Endothelial cell (in vitro differentiated cells): ENCODE measurements around the gene ABLIM2. TPM values are rescaled to one million over a fixed set of nuclear protein-coding genes. Genes with fewer than 3 reads are reported as not detected.
A peak's percentile ranks its signal among the peaks of the same experiment; 100 is the strongest.

Experiments
- DNase-seq: peaks from one replicate; pipeline ENCODE4 v3.0.0; 2021; ENCODE audit warnings: low spot score
- H3K27ac Mint-ChIP-seq: one replicate; pipeline ENCODE4 v1.8.0; 2021; ENCODE audit warnings: mixed read lengths, inconsistent platforms; ENCODE audit not compliant: unreplicated experiment
- H3K27me3 Mint-ChIP-seq: one replicate; pipeline ENCODE4 v1.8.0; 2021; ENCODE audit warnings: mild to moderate bottlenecking, moderate library complexity, mixed read lengths, inconsistent platforms; ENCODE audit not compliant: unreplicated experiment
- H3K36me3 Mint-ChIP-seq: one replicate; pipeline ENCODE4 v1.8.0; 2021; ENCODE audit warnings: mild to moderate bottlenecking, low read depth, mixed read lengths, inconsistent platforms; ENCODE audit not compliant: unreplicated experiment
- H3K4me1 Mint-ChIP-seq: one replicate; pipeline ENCODE4 v1.8.0; 2021; ENCODE audit warnings: mild to moderate bottlenecking, mixed read lengths, inconsistent platforms; ENCODE audit not compliant: unreplicated experiment
- H3K4me3 Mint-ChIP-seq: one replicate; pipeline ENCODE4 v1.8.0; 2021; ENCODE audit warnings: mild to moderate bottlenecking, mixed read lengths, inconsistent platforms; ENCODE audit not compliant: unreplicated experiment
- H3K9me3 Mint-ChIP-seq: one replicate; pipeline ENCODE4 v1.8.0; 2021; ENCODE audit warnings: mixed read lengths, inconsistent platforms; ENCODE audit not compliant: unreplicated experiment
- CTCF ChIP-seq: fragments of 200-600 bp; sonication (generic); IDR thresholded peaks from one replicate; pipeline ENCODE4 v1.5.0; 2021; ENCODE audit warnings: antibody characterized with exemption; ENCODE audit not compliant: unreplicated experiment
- total RNA-seq: library from RNA; stranded (reverse); fragmentation: NEBNext Ultra II Directional; extraction: Animal tissue kit (Norgen Biotek cat#: 25700); gene quantifications from one replicate; pipeline ENCODE4 v1.2.1, GENCODE V29; 2021; ENCODE audit not compliant: unreplicated experiment

The ABLIM2 gene
- total RNA-seq, 1 donor from 2014 or later = 0.74 TPM

DNA sequence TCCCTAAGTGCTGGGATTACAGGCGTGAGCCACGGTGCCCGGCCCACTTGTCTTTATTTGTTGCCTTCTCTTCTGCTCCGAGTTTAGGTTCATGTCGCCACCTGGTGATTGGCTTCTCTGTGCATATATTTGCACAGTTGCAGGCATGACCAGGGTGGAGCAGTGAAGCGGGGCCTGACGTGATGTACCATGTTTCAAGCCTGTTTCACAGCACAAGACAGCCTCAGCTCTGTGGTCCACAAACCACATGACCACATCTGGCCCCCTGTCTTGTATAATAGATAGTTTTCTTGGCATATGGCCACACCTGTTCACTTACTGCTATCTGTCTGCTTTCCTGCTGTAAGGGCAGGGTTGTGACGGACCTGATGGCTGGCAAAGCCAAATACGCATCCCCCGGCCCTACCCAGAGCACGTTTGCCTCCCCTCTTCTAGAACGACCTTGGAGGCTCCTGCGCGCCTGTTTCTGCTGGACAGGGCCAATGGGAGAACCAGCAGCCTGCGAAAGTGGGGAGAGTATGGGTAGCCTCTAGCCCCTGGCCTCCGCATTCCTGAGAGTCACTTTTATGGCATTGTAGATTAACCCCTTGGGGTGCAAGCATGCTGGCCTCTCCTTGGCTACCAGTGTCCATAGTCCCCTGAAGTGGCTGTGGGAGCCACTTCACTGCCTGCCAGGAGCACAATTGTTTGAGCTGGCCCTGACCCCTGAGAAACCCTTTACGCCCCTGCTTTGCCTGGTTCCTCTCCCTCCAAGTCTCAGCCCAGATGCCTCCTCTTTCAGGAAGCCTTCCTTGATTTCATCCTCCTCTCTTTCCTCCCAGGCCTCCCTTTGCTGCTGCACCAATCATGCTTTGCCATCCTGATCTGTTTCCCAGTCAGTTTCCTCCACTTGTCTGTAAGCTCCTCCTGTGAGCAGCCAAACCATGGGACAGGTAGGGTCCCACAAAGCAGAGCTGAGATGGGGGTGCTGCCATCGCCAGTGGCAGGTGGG, 34.4 kb upstream of the ABLIM2 start:
- no peak for DNase-seq
- TF ChIP-seq CTCF = no peak
- Mint-ChIP-seq H3K4me3 (peak overlapping the region; percentile 54), H3K4me1 (peaks cover 58% of the 10 kb centered on the region), H3K9me3 (no peaks in the 10 kb centered on the region), H3K36me3 (no peaks in the 10 kb centered on the region), H3K27me3 (peaks cover 9% of the 10 kb centered on the region), H3K27ac (peak overlapping the region; percentile 52)

DNA sequence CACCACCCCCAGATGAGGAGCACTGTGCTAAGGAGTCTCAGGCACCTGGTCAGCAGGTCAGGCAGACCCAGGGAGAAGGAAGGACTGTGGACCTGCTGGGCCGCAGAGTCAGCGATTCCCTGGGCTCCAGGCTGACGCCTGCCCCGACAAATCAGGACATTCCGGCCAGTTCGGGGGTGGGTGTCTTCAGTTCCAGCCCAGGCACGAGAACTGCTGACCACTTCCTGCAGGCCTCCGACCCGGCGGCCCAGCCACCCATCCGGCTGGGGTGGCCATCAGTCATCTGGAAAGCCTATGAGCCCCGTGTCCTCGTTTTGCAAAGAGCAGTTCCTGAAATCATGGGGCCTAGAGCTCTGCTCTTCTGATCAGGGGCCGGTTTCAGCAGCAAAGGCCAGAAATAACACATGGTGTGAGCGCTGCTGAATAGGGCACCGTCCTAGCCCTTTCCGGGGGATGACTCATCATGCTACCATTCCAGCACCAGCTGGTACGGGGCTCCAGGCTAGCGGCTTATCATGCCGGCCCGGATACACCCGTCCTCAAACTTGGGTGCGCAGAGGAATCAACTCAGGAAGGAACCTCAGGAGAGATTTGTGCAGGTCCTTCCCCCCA, 32.6 kb upstream of the ABLIM2 start:
- no peaks in the 10 kb centered on the region for H3K9me3 Mint-ChIP-seq
- peaks cover 43% of the 10 kb centered on the region for H3K4me1 Mint-ChIP-seq
- H3K27ac Mint-ChIP-seq = peak overlapping the region; percentile 8
- no peak overlapping the region for H3K4me3 Mint-ChIP-seq
- H3K27me3 Mint-ChIP-seq = peaks cover 7% of the 10 kb centered on the region
- TF ChIP-seq CTCF = no peak
- no peak for DNase-seq
- no peaks in the 10 kb centered on the region for H3K36me3 Mint-ChIP-seq

DNA sequence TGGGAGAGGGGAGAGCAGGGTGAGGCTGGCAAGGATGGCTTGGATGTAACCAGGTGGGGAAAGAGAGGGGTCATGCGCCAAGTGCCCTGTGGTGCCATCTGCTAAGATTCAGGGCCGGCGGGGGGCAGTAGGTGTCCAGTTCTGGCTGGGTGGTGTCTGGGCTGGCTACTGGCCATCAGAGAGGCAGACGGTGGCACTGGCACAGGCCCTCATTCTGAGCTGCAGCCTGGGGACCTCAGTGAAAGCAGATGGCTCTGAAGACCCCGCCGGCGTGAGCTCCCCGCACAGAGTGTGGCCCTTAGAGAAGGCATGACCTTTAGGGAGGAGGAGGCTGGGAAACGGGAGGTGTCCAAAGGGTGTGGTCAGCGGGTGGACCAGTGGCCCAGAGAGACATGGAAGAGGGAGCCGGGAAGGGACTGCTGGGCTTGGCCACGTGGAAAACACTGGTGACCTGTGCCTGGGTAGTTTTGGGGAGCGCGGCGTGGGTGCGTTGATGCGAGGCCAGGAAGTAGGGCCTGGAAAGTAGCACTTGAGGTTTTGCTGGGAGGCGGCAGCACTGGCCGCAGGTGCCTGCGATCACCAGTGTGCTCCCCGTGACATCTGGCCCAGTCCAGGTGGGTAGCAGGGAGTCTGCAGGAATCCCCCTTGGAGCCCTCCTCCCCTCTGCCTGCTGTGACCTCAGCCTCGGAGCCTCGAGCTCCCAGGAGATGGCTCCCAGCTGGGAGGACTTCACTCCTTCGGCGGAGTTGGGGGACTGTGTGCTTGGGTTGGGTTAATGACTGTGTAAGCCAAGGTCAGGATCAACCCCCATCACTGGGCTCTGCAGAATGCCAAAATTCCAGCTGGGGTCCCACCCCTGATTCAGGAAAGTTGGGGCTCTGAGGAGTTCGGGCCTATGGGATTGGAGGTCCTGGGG, 31.2 kb upstream of the ABLIM2 start:
- Mint-ChIP-seq H3K27ac (no peak overlapping the region), H3K36me3 (no peaks in the 10 kb centered on the region), H3K4me3 (no peak overlapping the region), H3K27me3 (peaks cover 4% of the 10 kb centered on the region), H3K9me3 (no peaks in the 10 kb centered on the region), H3K4me1 (peaks cover 30% of the 10 kb centered on the region)
- no peak for TF ChIP-seq CTCF
- no peak for DNase-seq

- no peak overlapping the region for H3K4me3 Mint-ChIP-seq
- no peaks in the 10 kb centered on the region for H3K36me3 Mint-ChIP-seq
- peaks cover 22% of the 10 kb centered on the region for H3K4me1 Mint-ChIP-seq
These were observed 30.3 kb upstream of the ABLIM2 start for GRCh38 chr4:8188743-8189550.

More at GRCh38 chr4:8188743-8189550, 30.3 kb upstream of the ABLIM2 start:
- Mint-ChIP-seq H3K9me3 (no peaks in the 10 kb centered on the region), H3K27ac (no peak overlapping the region), H3K27me3 (peaks cover 4% of the 10 kb centered on the region)
- no peak for DNase-seq
- no peak for TF ChIP-seq CTCF
